IPS DF 4.7 (cell line): ENCODE data around the gene CARD19.
"Not testable (repeated sequence)": the region's sequence is repeated elsewhere in the genome, so short reads cannot be mapped to it uniquely, and the experiment has no call there.

Experiments
- DNase-seq: peaks from one replicate; pipeline ENCODE4 v3.0.0-alpha.2; 2013; ENCODE audit warnings: low spot score; ENCODE audit errors: extremely low read depth

Gene CARD19

DNA sequence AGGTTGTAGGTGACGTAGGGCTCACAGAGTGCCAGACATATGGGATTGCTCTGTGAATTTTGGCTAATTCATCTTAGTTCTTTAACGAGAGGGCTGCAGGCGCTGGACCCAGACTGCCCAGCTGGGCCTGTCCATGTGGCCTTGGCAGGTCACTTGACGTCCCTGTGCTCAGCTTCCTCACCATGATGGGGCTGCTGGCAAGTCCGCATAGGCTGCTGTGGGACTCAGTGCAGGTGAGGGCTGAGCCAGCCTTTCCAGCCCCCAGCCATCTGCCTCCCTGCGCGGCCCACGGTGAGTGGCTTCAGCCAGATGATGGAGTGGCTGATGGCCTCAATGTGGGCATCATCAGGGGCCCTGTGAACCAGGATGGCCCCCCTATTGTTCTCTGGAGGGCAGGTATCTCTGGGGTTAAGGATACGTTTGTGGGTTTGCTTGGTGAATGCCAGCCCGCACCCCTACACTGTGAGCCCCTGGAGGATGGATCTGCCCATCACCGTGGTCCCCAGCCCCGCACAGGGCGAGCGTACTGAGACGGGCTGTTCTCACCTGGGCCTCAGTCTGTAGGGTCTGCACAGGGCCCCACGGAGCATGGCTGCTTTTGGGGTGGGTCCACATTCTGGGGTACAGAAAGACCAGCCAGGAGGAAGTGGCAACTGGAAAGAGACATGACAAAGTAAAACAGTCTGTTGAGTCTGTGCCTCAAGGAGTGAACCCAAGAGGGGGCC is 3.7 kb downstream of the CARD19 start:
- no peak for DNase-seq

DNA sequence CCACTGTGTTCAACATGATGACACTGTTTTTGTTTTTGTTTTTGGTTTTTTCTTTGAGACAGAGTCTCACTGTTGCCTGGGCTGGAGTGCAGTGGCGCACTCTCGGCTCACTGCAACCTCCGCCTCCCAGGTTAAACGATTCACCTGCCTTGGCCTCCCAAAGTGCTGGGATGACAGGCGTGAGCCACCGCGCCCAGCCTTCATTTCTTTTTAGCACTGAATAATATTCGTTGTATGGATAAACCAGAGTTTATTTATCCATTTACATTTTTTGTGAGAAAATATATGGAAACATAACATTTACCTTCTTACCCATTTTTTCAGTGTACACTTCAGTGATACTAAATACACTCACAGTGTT is 4.2 kb downstream of the CARD19 start:
- DNase-seq = no peak

DNA sequence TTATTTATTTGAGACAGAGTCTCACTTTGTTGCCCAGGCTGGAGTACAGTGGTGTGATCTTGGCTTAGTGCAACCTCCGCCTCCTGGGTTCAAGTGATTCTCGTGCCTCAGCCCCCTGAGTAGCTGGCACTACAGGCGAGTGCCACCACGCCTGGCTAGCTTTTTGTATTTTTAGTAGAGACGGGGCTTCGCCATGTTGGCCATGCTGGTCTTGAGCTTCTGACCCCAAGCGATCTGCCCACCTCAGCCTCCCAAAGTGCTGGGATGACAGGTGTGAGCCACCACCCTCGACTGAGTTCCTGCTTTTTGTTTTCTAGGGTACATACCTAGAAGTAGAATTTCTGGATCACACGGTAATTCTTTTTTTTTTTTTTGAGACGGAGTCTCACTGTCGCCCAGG is 5.1 kb downstream of the CARD19 start:
- not testable (repeated sequence) for DNase-seq

DNA sequence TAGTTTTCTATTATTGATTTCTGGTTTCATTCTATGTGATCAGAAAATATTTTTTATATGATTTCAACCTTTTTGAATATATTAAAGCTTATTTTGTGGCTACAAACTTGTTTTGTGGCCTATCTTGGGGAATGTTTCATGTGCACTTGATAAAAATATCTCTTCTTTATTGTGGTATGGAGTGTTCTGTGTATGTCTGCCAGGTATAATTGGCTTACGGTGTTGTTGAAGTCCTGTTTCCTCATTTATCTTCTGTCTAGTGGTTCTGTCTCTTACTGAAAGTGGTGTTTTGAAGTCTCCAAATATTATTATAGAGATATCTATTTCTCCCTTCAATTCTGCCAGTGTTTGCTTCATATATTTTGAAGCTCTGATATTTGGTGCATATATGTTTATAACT is 9.6 kb downstream of the CARD19 start:
- no peak for DNase-seq

DNA sequence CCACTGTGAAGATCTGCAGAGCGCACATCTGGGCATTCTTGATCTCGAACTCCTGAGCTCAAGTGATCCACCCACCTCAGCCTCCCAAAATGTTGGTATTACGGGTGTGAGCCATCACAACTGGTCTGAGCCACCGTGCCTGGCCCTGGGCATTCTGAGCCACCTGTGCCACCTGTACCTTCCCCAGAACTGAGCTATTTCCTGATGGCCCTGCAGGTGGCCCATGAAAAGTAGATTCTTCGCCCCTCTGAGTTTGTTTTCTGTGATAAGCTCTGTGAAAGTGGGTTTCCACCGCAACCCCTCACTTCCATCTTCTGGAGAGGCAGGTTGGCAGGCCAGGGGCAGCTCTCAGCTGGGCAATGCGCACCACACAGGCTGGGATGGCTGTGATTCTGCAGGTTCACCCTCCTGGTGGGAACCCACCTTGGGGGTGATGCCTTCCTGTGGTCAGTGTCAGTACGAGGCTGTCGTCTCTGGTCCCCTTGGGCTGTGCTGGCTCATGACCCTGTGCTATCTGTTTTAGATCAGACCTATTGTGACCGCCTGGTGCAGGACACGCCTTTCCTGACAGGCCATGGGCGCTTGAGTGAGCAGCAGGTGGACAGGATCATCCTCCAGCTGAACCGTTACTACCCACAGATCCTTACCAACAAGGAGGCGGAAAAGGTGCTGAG is 11.3 kb downstream of the CARD19 start:
- no peak for DNase-seq

DNA sequence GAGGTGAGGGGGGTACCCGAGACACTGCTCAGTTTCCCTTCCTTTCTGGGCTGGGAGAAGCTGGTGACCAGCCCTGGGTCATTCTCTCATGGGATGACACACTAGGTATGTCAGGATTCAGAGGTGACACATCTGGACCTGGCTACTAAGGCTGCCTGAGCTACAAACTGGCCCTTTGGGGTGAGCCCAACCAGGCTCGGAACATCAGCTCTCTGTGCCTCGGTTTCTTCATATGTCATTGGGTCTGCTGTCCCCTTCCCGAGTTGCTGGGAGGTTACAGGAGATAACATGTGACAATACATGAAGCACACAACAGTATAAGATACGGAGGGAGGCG is 11.8 kb downstream of the CARD19 start:
- no peak for DNase-seq

DNA sequence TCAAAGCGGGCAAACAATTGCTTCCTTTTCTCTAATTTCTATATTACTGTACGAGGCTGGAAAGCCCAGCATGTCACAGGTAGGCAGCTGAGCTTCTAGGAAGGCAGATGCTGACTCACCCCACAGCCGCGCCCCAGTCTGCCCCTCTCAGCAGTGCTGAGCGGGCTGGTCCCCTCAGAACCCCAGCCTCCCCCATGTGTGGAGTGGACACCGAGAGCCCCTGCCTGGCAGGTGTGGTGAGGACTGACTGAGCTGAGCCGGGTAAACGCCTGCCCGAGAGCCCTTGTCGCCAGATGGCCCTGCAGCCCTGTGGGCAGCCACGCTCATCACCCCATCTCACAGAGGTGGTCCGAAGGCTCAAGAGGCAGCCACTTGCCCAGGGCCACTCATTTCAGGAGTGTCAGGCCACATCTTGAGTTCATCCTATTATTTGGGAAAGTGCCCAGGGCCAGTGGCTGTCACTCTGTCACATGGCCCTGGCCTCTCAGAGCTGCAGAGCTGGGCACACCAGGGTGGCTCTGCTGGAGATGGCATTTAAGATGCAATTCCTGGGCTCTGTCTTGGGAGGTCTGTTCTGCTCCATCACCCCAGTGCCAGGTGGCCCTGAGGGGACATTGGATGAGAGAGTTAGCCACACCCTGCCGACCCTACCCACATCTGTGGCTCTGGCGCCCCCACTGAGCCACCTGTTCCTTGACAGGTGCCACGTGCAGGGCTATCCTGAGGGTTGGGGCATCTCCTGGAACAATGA is 12.4 kb downstream of the CARD19 start:
- no peak for DNase-seq

DNA sequence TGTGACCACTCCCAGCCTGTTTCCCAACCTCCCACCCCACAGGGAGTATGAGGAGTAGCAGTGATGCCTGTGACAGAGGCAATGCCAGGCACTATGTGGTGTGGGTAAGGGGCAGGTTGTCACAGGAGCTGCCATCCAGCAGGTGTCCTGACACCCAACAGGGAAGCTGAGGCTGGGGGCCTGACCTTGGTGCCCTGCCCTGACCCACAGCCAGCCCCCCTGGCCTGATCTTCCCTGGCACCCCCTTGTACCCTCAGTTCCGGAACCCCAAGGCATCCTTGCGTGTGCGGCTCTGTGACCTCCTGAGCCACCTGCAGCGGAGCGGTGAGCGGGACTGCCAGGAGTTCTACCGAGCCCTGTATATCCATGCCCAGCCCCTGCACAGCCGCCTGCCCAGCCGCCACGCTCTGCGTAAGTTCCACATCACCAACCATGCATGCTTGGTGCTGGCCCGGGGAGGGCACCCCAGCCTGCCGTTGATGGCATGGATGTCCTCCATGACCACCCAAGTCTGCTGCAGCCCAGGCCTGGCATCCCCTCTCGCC is 14.4 kb downstream of the CARD19 start:
- DNase-seq = no peak

DNA sequence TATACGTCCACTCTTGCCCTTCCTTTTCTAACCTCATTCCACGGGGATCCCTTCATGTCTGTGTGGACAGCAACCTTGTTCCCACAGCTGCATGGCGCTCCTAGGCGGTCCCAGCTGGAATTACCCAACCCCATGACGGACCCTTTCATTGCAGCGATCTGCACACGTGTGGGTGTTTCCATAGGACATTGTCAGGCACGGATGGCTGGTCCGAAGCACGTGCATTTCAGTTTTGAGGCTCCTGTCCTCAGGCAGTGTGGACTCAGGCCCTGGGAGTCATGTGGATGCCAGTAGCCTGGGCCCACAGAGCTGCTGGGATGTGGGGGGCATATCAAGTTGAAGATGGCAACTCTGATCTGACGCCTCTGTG is 15.0 kb downstream of the CARD19 start:
- DNase-seq = no peak

DNA sequence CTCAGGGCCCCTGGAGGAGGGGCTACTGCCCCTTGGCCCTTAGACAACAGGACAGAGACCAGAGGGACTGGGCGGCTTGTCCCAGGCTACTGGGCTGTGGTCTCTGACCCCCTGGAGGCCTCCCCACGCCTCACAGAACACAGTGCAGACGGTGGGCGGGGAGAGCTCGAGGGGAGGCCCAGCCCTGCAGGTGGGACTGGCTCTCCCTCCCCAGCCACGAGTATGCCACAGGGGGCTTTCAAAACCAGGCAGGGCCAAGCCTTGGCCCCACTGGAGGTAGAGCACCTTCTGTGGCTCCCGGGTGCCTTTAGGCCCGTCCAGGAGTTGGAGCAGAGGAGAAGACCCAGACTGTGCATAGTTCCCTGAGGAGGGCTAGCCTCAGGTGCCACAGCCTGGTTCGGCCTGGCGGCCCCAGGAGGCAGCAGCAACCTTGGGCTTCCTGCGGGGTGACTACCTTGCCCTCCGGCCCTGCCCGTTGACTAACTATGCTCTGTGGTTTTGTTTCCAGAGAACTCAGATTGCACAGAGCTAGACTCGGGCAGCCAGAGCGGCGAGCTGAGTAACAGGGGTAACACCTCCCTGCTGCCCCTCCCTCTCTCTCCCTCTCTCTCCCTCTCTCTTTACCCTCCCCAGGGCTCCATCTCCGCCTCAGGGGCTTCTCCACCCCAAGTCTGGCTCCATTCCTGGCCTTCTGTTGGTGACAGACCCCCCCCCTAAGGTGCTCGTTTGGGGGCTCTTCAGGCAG is 15.5 kb downstream of the CARD19 start:
- DNase-seq = no peak

DNA sequence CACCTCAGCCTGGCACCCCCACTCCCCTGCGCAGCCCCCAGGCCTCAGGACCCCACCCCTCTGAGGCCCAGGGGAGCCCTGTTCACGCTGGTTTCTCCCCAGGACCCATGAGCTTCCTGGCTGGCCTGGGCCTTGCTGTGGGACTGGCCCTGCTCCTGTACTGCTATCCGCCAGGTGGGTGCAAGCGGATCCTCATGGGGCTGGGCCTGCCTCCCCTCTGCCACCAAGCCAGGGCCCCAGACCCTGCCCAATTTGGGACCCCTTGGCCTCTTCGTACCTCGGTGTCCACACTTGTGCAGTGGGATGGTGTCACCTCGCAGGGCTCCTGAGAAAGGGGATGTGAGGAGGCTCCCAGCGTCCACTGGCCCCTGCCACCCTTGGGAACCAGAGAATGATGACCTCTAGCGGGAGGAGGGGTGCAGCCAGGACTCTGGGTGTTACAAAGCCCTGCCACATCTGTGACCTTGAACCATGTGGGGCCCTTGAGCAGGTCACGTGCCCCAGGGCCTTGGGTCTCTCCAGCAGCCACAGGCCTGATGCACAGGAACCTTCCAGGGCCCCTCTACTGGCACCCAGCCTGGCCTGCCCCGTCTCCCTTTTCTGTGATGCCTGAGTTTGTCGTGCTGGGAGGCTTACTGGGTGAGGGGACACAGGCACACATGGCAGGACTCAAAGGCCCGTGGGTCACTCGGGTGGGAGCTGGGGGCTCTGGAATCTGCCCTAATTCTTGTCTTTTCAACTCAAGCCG is 16.3 kb downstream of the CARD19 start:
- DNase-seq = no peak

DNA sequence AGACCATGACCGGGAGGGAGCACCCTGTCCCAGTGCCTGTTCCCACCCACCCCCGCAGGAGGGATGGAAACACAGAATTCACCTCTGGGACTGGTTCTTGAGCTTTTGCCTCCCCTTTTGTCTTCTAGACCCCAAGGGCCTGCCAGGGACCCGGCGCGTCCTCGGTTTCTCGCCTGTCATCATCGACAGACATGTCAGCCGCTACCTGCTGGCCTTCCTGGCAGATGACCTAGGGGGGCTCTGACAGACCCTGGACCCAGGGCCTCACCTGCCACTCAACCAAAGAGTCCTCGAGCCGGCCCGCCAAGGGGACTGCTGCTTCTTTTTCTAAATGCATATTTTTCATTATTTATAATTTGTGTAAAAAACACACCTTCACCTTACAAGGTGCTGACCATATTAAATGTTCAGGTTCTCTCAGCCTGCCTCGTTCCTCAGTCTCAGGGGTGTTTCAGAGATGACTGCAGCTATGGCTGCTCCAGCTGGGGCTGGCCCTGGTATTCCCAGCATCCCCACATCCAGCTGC is 16.9 kb downstream of the CARD19 start:
- no peak for DNase-seq

DNA sequence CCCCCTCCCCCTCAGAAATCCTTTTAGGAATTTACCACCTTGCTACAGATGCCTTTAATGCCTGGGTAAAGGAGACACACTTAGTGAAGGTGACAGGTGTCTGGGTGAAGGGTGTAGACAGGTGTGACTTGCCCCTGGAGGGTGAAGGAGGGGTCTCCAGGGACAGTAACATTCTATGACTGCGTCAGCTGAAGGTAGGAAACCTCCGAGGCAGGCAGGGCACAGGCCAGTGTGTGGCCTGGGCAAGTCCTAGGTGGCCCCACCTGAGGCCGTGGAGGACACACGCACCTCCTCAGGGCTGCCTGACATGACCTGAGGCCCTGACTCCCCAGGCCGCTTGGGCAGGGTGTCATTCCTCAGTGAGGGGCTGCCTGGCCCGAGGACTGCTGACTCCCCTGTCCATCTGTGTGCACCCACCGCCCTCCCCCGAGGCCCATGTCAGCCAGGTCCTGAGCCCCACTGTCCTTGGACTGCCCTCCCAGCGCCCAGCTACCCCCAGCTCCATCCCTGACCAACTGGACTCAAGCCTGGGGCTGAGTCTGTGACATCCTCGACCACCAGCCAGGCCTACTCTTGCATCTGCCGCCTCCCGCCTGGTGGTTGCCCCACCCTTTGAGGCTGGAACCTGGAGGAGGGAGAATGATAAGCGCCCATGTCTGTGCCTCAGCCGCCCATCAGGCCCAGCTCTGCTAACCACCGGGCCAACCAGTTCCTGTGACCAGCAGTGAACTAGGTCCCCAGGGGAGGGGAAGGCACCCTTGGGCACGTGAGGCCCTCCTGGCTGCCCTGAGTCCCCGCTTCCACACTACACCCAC is 18.4 kb downstream of the CARD19 start:
- DNase-seq = no peak

DNA sequence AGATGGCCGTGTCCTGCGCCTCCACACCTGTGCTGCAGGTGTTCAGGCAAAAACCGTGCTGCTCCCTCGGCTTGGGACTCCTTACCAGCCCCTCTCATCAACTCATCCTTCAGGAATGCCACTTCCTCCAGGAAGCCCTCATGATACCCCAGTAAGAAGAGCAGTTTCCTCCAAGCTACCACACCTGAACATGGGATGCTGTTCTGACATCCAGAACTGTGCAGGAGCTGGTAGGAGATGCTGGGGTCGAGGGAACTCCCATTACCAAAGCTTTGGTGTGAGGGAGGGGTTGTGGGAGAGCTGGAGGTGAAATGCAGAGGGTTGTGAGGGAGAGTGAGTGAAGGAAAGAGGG is 18.9 kb downstream of the CARD19 start:
- DNase-seq = no peak

DNA sequence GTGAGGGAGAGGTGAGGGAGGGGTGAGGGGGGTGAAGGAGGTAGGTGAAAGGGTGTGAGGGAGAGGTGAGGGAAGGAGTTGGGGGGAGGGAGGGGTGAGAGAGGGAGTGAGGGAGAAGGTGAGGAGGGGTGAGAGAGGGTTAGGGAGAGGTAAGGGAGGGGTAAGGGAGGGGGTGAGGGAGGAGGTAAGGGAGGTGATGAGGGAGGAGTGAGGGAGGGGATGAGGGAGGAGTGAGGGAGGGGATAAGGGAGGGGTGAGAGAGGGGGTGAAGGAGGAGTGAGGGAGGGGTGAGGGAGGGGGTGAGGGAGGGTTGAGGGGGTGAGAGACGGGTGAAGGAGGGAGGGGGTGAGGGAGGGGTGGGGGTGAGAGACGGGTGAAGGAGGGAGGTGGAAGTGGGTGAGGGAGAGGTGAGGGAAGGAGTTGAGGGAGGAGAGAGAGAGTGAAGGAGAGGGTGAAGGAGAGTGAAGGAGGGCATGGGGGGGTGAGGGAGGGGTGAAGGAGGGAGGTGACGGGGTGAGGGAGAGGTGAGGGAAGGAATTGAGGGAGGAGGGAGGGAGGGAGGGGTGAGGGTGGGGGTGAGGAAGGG is 19.6 kb downstream of the CARD19 start:
- DNase-seq = no peak

DNA sequence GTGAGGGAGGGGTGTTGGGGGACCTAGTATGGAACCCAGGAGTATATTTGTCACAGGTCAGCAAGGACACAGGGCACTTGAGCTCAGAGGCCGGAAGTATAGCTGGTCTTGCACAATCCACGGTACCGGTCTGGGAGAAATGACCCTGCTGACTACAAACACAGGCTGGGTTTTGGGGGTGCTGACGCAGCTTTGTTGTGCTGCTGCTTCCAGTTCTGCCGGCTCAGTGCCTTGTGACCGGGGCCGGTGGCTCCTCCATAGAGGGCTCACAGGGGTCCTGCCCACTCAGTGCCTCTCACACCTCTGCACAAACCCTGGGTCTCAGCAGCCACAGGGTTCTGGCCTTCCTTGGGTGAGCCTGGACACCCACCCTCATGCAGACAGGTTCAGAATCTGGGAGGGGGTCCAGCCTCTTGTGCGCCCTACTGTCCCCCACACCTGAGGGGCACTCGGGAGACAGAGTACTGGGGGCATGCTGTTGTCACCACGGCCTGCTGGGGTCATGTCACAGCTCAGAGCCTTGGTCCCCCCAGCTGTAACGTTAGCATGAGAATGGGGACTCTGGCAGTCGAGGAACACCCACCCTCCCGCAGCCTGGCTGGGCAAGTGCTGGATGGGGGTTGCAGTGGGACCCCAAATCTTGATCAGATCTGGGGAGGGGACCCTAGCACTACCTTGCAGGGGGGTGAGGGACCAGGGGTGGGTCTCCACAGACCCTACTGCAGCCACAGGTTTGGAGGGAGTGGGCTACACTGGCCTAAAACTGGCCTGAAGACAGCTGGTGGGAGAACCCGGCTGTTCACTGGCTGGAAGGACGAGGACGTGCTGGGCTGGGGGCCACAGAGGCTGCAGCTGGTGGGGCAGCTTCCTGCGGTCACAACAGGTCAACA is 20.3 kb downstream of the CARD19 start:
- DNase-seq = no peak

DNA sequence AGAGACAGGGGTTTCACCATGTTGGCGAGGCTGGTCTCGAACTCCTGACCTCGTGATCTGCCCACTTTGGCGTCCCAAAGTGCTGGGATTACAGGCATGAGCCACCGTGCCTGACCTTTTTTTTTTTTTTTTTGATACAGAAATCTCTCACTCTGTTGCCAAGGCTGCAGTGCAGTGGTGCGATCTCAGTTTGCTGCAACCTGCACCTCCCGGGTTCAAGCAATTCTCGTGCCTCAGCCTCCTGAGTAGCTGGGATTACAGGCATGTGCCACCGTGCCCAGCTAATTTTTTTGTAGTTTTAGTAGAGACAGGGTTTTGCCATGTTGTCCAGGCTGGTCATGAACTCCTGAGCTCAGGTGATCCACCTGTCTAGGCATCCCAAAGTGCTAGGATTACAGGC is 21.5 kb downstream of the CARD19 start:
- DNase-seq = not testable (repeated sequence)
